Caki2 (cell line): ENCODE results near the gene COL4A4. TPM values are rescaled to one million over a fixed set of nuclear protein-coding genes. Genes with fewer than 3 reads are reported as not detected.

Source experiments
- DNase-seq: peaks from one replicate; pipeline ENCODE4 v3.0.0-alpha.2; 2015; ENCODE audit warnings: low read depth
- in situ Hi-C: cut with HindIII; loops from 2 replicates; pipeline ENCODE4 v1.10.0; 2016; ENCODE audit warnings: low sequenced_read_pairs, low pct_unique_long_range_greater_than_20kb, mixed read lengths
- total RNA-seq: library from RNA; depleted of rRNA; stranded (reverse); fragments of >200 nt; shearing (Covaris generic); gene quantifications from 2 replicates; pipeline ENCODE4 v1.2.3, GENCODE V29; 2014; ENCODE audit warnings: low replicate concordance

COL4A4 gene
- total RNA-seq, 1 experiment from 2014 or later, result 6.3 TPM

DNA sequence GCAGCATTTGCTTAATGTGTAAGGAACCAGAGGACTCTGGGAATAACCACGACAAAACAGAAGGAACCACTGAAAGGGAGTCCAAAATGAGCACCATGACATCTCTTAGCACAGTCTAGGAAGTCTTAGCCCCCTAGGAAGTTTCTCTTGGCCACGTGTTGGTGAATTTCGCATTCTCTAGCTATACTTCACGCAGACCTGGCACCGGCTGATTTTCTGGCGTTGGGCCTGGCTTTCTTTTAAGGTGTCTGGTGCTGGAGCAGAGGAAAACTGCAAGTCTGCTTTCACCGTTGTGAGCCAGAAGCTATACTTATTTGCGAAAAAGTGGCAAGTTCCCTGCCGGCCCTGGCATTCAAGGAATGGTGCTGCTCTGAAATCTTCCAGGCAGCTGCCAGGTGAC lies 156.9 kb downstream of the COL4A4 start:
- DNase-seq, result no peak
- in situ Hi-C loops, result no loop called here

DNA sequence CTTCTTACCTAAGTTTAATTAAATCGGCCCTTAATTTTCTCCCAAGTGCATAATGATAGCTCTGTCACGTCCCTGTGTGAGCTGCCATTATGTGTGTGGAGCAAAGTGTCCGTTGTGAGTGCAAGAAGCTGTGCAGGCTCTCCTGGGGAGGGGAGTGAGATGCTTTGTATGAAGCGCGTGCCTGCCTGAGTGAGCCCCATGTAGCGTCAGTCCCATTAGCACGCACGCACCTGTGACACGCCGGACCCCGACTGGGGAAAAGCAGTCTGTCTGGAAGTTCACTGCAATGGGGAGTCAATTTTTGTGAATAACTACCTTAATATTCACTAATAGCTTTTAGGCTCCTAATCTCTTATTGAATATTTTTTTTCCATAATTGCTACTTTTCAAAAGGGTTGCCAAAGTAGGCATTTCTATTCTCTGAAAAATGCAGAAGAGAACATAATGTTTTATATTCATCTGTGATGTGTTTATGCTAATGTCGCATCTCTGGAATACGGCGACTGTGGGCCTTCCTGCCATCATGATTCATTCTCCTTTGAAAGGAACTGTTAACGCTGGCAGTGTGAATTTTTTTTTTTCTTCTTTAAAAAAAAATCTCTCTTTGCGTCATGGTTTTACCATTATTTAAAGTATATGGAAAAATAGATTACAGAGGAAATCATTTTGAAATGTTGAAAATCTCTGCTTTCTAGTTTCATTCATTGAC lies 157.7 kb downstream of the COL4A4 start:
- in situ Hi-C loops, result no loop called here
- no peak for DNase-seq

- in situ Hi-C loops, result no loop called here
- no peak for DNase-seq
Observed at GRCh38 chr2:227004482-227004881, 159.5 kb downstream of the COL4A4 start.

GRCh38 chr2:227000123-227000522 lies 163.9 kb downstream of the COL4A4 start:
- in situ Hi-C loops, result no loop called here

DNA sequence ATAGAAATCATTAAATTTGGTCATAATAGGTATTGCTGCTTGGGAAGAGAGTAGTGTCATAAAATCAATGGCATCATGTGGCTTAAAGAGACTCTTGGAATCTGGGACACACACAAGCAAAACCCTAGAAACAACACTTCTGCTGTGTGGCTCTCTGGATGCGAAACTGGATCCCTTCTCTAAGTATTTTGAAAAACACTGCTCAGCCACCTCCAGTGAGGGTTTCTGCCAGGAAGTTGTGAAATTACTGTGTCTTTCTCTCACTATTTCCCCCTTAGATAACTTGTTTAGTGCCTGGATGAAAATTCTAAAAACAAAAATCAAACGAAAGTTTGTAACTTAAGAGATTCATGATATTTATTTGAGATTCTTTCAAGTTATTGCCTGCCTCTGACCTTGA lies 164.3 kb downstream of the COL4A4 start:
- DNase-seq, result no peak
- in situ Hi-C loops, result no loop called here

More at GRCh38 chr2:227000123-227000522, 163.9 kb downstream of the COL4A4 start:
- DNase-seq, result no peak

- in situ Hi-C loops, result no loop called here
- peak; percentile 26 for DNase-seq
Observed at GRCh38 chr2:226995625-226996041, 168.4 kb downstream of the COL4A4 start.

DNA sequence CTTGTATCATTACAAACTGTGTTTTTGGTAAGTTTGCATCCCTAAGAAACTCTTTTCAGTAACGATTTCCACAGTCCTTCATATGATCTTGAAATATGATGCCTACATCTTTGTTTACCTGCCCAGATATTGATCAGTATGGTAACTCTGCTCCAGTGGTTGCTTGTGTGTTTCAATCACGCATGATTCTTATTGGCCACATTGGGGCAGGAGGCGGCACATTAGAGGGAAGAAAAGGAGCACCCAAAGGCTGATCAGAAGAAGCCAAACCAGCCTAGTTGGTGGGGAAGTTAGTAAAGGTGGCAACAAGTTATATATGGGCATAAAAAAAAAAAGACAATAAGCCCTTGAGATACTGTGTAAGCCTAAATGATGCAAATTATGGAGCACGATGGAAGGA lies 169.2 kb downstream of the COL4A4 start:
- no peak for DNase-seq
- in situ Hi-C loops, result no loop called here

DNA sequence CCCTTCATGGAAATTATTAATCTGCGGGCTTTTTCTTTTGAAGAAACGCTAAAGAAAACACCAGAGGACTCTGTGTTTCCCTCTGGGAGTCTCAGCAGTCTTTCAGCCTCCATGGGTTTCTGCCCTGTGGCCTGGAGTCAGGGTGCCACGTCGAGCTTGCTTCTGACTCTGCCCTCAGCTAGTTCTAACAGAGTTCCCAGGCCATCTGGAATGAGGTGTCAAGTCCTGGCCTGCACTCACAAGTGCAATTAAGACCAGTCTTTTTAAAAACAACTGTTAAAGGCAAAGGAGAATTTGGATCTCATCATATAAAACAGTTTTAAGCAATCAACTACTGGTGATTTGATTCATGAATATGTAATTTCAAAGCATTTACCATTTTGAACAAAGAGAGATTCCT lies 170.8 kb downstream of the COL4A4 start:
- no peak for DNase-seq

DNA sequence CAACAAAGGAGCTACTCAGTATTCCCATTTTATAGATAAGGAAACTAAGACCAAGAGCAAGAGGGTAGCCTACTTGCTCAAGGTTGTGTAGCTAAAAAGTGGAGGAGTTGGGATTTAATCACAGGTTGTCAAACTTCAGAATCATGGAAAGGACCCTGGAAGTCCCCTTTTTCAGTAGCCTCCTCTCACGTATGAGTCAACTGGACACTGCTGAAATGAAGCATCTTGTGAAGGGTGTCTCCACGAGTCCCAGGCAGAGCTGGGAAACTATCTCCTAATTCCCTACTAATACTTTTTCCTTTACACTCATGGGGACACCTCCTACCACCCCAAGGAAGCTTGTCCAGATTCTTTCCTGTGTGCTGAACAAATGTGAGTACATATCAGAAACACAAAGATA lies 172.3 kb downstream of the COL4A4 start:
- in situ Hi-C loops, result no loop called here
- DNase-seq, result no peak

More for the DNA sequence above, 170.8 kb downstream of the COL4A4 start:
- in situ Hi-C loops, result no loop called here

DNA sequence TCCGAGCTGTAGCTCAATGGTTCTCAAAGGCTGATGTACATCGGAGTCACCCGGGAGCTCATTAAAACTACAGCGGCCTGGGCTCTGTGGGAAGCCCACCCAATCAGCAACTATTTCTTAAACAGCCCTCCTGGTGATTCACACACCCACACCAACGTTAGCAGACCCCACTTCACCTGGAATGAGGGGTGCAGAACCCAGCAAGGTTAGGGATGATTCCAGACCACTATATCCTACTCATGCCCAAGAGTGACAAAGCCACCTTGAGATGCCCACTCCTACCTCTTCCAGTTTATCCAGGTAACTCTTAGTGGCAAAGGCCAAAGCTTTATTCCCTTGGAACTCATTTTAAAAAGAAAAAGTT lies 178.4 kb downstream of the COL4A4 start:
- in situ Hi-C loops, result no loop called here
- no peak for DNase-seq

- peak; percentile 35 for DNase-seq
- in situ Hi-C loops, result no loop called here
Observed at GRCh38 chr2:226984750-226985582, 179.0 kb downstream of the COL4A4 start.

DNA sequence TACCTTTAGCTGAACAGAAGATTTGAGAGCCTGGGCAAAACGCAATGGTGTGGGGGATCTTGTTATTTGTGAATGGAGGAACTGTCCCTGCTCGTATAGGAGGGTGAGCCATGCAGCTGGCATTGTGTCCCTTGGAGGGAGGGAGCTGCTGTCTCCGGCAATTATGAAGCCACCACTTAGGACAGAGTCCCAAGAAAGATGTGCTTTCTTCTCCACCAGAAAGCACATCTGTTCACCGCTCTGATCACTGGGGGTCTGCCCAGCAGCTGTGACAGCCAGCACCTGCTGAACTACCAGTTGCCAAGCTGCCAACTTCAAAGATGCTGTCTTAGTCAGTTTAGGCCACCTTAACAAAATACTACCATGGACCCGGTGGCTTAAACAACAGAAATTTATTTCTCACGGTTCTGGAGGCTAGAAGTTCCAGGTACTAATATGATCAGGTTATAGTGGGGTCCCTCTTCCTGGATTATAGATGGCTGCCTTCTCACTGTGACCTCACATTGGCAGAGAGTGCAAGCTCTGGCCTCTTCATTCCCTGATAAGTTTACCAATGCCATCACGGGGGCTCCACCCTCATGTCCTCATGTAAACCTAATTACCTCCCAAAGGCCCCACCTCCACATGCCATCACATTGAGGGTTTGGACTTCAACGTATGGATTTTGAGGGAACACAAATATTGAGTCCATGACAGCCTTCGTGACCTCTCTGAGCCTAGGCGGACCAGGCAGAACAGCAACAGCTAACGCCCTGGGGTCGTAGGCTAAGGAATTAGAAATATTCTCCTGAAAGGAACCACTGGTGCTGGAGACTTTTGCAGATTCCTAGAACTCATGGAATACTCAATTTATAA lies 179.9 kb downstream of the COL4A4 start:
- DNase-seq, result no peak
- in situ Hi-C loops, result no loop called here

- in situ Hi-C loops, result no loop called here
Observed at GRCh38 chr2:226981791-226982326, 182.1 kb downstream of the COL4A4 start.

GRCh38 chr2:226979004-226979403 lies 185.0 kb downstream of the COL4A4 start:
- in situ Hi-C loops, result no loop called here

More at GRCh38 chr2:226981791-226982326, 182.1 kb downstream of the COL4A4 start:
- no peak for DNase-seq

DNA sequence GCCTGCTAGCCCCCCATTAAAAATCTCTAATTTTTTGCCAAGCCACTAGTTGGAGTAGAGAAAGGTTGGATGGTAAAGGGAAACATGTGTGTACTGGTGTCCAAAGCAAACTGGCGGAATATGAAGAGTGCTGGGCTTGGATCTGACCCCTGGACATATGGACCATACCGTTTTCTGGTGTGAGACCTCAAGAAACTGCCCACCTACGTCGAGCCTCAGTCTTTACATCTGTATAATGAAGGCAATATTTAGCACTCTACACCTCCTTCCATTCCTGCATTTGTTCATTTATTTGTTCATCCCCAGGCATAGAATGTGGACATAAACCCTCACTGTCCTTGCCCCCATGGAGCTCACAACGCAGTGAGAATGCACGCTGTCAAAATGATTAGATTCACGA lies 185.7 kb downstream of the COL4A4 start:
- in situ Hi-C loops, result no loop called here
- no peak for DNase-seq

More at GRCh38 chr2:226979004-226979403, 185.0 kb downstream of the COL4A4 start:
- no peak for DNase-seq

DNA sequence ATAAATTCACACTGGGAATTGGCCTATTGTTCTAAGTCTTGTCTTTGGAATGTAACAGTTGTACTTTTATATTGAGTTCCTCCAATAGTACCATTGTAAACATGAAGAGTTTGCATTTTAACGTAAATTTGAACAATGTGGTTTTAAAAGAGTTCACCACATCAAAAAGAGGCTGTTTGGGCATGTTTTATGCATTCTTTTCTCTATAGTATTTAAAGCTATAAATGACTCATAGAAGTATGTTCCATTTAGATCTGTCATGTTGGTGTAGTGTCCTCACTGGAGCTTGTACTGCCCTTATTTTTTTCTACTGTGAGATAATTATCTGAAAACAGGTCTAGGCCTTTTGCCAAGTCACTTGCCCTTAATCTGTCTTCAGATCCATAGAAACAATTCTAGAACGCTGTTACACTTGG lies 186.2 kb downstream of the COL4A4 start:
- in situ Hi-C loops, result no loop called here
- peak; percentile 10 for DNase-seq

- no peak for DNase-seq
- in situ Hi-C loops, result no loop called here
Observed at GRCh38 chr2:226973816-226974215, 190.2 kb downstream of the COL4A4 start.

DNA sequence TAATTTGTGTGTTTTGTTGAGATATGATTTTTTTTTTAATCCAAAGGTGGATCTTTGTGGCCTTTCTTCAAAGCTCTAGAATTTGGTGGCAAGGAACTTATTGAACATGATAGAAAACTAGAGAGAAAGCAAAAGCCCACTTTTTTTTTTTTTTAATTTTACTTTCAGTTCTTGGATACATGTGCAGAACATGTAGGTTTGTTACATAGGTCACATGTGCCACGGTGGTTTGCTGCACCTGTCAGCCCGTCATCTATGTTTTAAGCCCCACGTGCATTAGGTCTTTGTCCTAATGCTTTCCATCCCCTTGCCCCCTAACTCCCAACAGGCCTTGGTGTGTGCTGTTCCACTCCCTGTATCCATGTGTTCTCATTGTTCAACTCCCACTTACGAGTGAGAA lies 192.2 kb downstream of the COL4A4 start:
- in situ Hi-C loops, result no loop called here
- no peak for DNase-seq
